ENCODE results near the gene IGSF11. TPM values are rescaled to one million over a fixed set of nuclear protein-coding genes. Genes with fewer than 3 reads are reported as not detected.

Gene IGSF11
- total RNA-seq, 1 experiment from 2014 or later: not detected

- ChIA-PET POLR2A (no interaction called here), CTCF (interaction anchor here (0.6 to 1.3 kb wide), 5 partner anchors 9 to 142 kb away, joined by 3 to 4 read pairs (median 3); no protein-coding TSS in a partner anchor)
- DNase-seq (ENCODE audit: unreplicated experiment): no peak
- TF ChIP-seq CTCF (IDR thresholded peaks at IDR 0.05; ENCODE audit: unreplicated experiment): no peak
- no peak overlapping the region for H3K4me3 Mint-ChIP-seq (ENCODE audit: unreplicated experiment)
- no peak overlapping the region for H3K27ac Mint-ChIP-seq (ENCODE audit: low read depth, unreplicated experiment)
- peaks cover 20% of the 10 kb centered on the region for H3K4me1 Mint-ChIP-seq (ENCODE audit: insufficient read depth, unreplicated experiment)
- no peaks in the 10 kb centered on the region for H3K9me3 Mint-ChIP-seq (ENCODE audit: unreplicated experiment)
- no TSS peak for BruUV-seq (replicated peaks)
- intact Hi-C loops (cut with micrococcal nuclease): no loop called here
- no peaks in the 10 kb centered on the region for H3K27me3 Mint-ChIP-seq (ENCODE audit: insufficient read depth, unreplicated experiment)
- H3K36me3 Mint-ChIP-seq (ENCODE audit: insufficient read depth, unreplicated experiment): no peaks in the 10 kb centered on the region
These were observed 92.5 kb downstream of the IGSF11 start for GRCh38 chr3:118942195-118942594.

GRCh38 chr3:118941236-118941635 is 93.4 kb downstream of the IGSF11 start:
- no peaks in the 10 kb centered on the region for H3K9me3 Mint-ChIP-seq (ENCODE audit: unreplicated experiment)
- H3K4me3 Mint-ChIP-seq (ENCODE audit: unreplicated experiment): no peak overlapping the region
- H3K27ac Mint-ChIP-seq (ENCODE audit: low read depth, unreplicated experiment): no peak overlapping the region
- H3K4me1 Mint-ChIP-seq (ENCODE audit: insufficient read depth, unreplicated experiment): peaks cover 20% of the 10 kb centered on the region
- DNase-seq (ENCODE audit: unreplicated experiment): no peak
- H3K27me3 Mint-ChIP-seq (ENCODE audit: insufficient read depth, unreplicated experiment): no peaks in the 10 kb centered on the region
- no peak for TF ChIP-seq CTCF (IDR thresholded peaks at IDR 0.05; ENCODE audit: unreplicated experiment)
- CTCF ChIA-PET: interaction anchor here (0.6 kb wide), 2 partner anchors 79 to 562 kb away, joined by 3 to 4 read pairs; no protein-coding TSS in a partner anchor
- intact Hi-C loops (cut with micrococcal nuclease): no loop called here
- no TSS peak for BruUV-seq (replicated peaks)
- POLR2A ChIA-PET: no interaction called here
- H3K36me3 Mint-ChIP-seq (ENCODE audit: insufficient read depth, unreplicated experiment): no peaks in the 10 kb centered on the region

- no peak for TF ChIP-seq CTCF (IDR thresholded peaks at IDR 0.05; ENCODE audit: unreplicated experiment)
- Mint-ChIP-seq H3K4me1 (ENCODE audit: insufficient read depth, unreplicated experiment) (peaks cover 14% of the 10 kb centered on the region), H3K27ac (ENCODE audit: low read depth, unreplicated experiment) (no peak overlapping the region), H3K4me3 (ENCODE audit: unreplicated experiment) (peak overlapping the region; percentile 22), H3K36me3 (ENCODE audit: insufficient read depth, unreplicated experiment) (no peaks in the 10 kb centered on the region), H3K9me3 (ENCODE audit: unreplicated experiment) (no peaks in the 10 kb centered on the region), H3K27me3 (ENCODE audit: insufficient read depth, unreplicated experiment) (no peaks in the 10 kb centered on the region)
- CTCF ChIA-PET: interaction anchor here (1.2 to 1.7 kb wide), 4 partner anchors 54 to 96 kb away, joined by 3 to 10 read pairs (median 4); partner anchors contain the start of gene IGSF11
- DNase-seq (ENCODE audit: unreplicated experiment): peak; percentile 63
- POLR2A ChIA-PET: interaction anchor here (1.0 to 1.2 kb wide), 2 partner anchors 12 to 29 kb away, joined by 3 to 4 read pairs; no protein-coding TSS in a partner anchor
- no TSS peak for BruUV-seq (replicated peaks)
- intact Hi-C loops (cut with micrococcal nuclease): loop anchor here (10.0 kb wide), 1 partner anchor 46 kb away; no protein-coding TSS in a partner anchor
These were observed 96.3 kb downstream of the IGSF11 start for GRCh38 chr3:118938183-118938961.

DNA sequence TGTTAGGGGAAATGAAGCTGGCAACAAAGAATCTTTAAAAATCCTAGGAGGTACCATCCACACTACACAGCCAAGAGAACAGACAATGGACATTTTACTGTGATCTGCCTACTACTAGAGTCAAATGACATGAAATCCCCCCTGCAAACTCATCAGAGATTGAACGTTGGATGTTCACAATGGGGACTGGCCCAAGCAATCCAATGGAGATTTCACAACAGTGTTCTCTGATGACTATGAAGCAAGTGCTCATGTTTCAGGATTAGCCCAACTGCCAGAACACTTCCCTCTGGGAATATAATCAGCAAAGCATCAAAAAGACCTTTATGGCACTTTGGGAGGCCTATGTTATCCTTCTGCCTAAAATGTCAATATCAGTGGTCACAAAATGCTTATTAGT is 97.8 kb downstream of the IGSF11 start:
- no peaks in the 10 kb centered on the region for H3K36me3 Mint-ChIP-seq (ENCODE audit: insufficient read depth, unreplicated experiment)
- H3K4me3 Mint-ChIP-seq (ENCODE audit: unreplicated experiment): no peak overlapping the region
- POLR2A ChIA-PET: no interaction called here
- no peaks in the 10 kb centered on the region for H3K27me3 Mint-ChIP-seq (ENCODE audit: insufficient read depth, unreplicated experiment)
- intact Hi-C loops (cut with micrococcal nuclease): loop anchor here (10.0 kb wide), 1 partner anchor 48 kb away; no protein-coding TSS in a partner anchor
- no TSS peak for BruUV-seq (replicated peaks)
- H3K4me1 Mint-ChIP-seq (ENCODE audit: insufficient read depth, unreplicated experiment): peaks cover 14% of the 10 kb centered on the region
- H3K9me3 Mint-ChIP-seq (ENCODE audit: unreplicated experiment): no peaks in the 10 kb centered on the region
- CTCF ChIA-PET: interaction anchor here (1.7 kb wide), 1 partner anchor 98 kb away, joined by 10 read pairs; the partner anchor contains the start of gene IGSF11
- H3K27ac Mint-ChIP-seq (ENCODE audit: low read depth, unreplicated experiment): no peak overlapping the region
- TF ChIP-seq CTCF (IDR thresholded peaks at IDR 0.05; ENCODE audit: unreplicated experiment): no peak
- DNase-seq (ENCODE audit: unreplicated experiment): peak; percentile 66

All from MCF 10A (cell line).